ENCODE measurements around the gene GRID2. TPM values are rescaled to one million over a fixed set of nuclear protein-coding genes. Genes with fewer than 3 reads are reported as not detected.

GRID2 gene
- polyA plus RNA-seq, 1 of the 3 experiments (the other 2 are of a cell fraction): not detected

DNA sequence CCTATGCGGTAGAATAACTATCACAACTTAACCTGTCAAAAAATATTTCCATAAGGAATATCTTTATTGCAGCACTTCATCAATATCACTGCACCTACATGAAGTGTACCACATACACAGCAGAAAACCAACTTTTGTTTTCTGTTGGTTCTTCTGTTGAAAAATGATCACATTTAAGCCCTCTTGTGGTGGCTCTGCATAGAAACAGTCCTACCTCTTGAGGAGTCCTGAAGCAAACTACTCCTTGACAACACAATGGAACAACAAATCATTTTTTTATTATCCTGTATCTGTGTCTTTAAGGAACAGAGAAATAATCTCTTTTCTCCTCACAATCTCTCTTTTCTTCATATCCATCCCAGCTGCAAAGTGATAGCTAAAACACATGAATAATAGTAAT is 1484.9 kb downstream of the GRID2 start:
- TF ChIP-seq TCF12 (IDR thresholded peaks at IDR 0.05): no peak
- TF ChIP-seq JUND (IDR thresholded peaks at IDR 0.05): no peak
- TF ChIP-seq MEF2A (IDR thresholded peaks at IDR 0.05; ENCODE audit: borderline replicate concordance, low read depth): no peak
- TF ChIP-seq NRF1 (IDR thresholded peaks at IDR 0.05; ENCODE audit: low read depth, low read length): no peak
- no peak for TF ChIP-seq GATA2 (CRISPR knock-in tag; IDR thresholded peaks at IDR 0.05)
- TF ChIP-seq RAD21 (IDR thresholded peaks at IDR 0.05; ENCODE audit: low read length): peak; percentile 42
- no peak for TF ChIP-seq REST (IDR thresholded peaks at IDR 0.05; ENCODE audit: low read depth, low read length)
- TF ChIP-seq RFX5 (IDR thresholded peaks at IDR 0.05; ENCODE audit: low read length): no peak
- no peak for TF ChIP-seq IRF3 (IDR thresholded peaks at IDR 0.05; ENCODE audit: low read depth, low read length)
- peak; percentile 59 for TF ChIP-seq CTCF (IDR thresholded peaks at IDR 0.05)
- TF ChIP-seq SMC3 (IDR thresholded peaks at IDR 0.05; ENCODE audit: low read depth, low read length): peak; percentile 34; the same call in 1 of the 2 replicates
- no peak overlapping the region for H3K4me3 ChIP-seq (ENCODE audit: low read depth in 2 of 2, low read length in 1 of 2)
- no peaks in the 10 kb centered on the region for H3F3A ChIP-seq (replicated peaks; ENCODE audit: insufficient read depth)
- H3K9ac ChIP-seq: no peak overlapping the region
- WGBS (ENCODE audit: low lambda C conversion rate): 87% methylated on average over 1 of the region's 1 CpG
- no peaks in the 10 kb centered on the region for H3K36me3 ChIP-seq (replicated peaks in 1 of 2; ENCODE audit: control insufficient read depth in 1 of 2, insufficient read depth in 2 of 2, low read length in 1 of 2)
- H2AFZ ChIP-seq (ENCODE audit: low read depth): no peak overlapping the region
- CTCF ChIA-PET: interaction anchor here (0.6 to 4.9 kb wide), 8 partner anchors 9 to 444 kb away, joined by 3 to 81 read pairs (median 4); no protein-coding TSS in a partner anchor
- H3K79me2 ChIP-seq (ENCODE audit: insufficient read depth): no peaks in the 10 kb centered on the region
- H3K27ac ChIP-seq (ENCODE audit: low read depth in 2 of 2, low read length in 1 of 2): no peak overlapping the region
- POLR2A ChIA-PET: no interaction called here
- peak; percentile 35 for DNase-seq
- no peaks in the 10 kb centered on the region for H4K20me1 ChIP-seq (ENCODE audit: insufficient read depth)
- H3K4me2 ChIP-seq: no peak overlapping the region
- no peaks in the 10 kb centered on the region for H3K4me1 ChIP-seq (ENCODE audit: control insufficient read depth in 1 of 2, insufficient read depth in 2 of 2, low read depth in 1 of 2, low read length in 1 of 2)
- H3K9me2 ChIP-seq: no peaks in the 10 kb centered on the region
- H3K27me3 ChIP-seq (ENCODE audit: insufficient read depth): peaks cover 7% of the 10 kb centered on the region
- H3K9me3 ChIP-seq: no peaks in the 10 kb centered on the region

Measured in SK-N-SH (cell line).